Stimulated activated CD8-positive, alpha-beta memory T cell treated with anti-CD3 and anti-CD28 coated beads, Interleukin-15, amount 100 ng/mL, for 1 hour (primary cell): ENCODE data around the gene LRP1-AS.

Experiments used
- DNase-seq: peaks from one replicate; pipeline ENCODE4 v3.0.0-alpha.2; 2020; ENCODE audit warnings: low read depth

LRP1-AS gene

GRCh38 chr12:57097554-57097835 lies 49.9 kb downstream of the LRP1-AS start:
- DNase-seq, result no peak

DNA sequence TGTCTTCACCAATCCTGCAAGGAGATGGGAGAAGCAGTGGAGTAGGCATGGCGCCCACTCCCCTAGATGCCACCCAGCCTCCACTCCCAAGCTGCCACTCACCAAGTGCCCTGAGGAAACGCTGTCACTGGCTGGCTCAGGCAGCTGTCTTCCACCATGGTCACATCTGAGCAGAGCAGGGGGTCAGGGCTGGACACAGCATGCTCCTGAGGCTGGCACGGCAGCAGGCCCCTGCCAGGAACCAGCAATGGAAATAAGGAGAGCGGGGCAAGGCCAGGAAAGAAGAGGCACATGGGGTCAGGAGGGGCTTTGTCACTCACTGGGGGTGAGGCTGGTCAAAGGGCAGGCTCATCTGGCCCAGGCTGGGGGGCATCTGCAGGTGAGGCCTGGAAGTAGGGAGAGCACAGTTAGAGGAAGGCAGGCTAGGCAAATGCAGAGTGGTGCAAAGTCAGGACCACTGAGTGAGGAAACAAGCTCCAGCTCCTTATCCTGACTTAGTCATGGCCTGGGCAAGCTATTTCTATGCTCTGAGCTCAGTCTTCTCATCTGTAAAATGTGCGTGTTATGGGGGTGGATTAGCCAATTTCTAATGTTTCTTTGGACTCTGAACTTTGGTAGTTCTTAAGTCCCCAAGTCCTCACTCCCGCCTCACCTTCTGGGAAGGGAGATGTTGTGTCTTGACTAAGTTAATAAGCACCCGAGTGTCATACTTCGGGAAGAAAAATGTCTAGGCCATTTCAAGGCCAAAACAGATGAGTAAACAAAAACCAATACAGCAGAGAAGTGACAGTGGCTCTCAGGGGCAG lies 50.5 kb downstream of the LRP1-AS start:
- no peak for DNase-seq

DNA sequence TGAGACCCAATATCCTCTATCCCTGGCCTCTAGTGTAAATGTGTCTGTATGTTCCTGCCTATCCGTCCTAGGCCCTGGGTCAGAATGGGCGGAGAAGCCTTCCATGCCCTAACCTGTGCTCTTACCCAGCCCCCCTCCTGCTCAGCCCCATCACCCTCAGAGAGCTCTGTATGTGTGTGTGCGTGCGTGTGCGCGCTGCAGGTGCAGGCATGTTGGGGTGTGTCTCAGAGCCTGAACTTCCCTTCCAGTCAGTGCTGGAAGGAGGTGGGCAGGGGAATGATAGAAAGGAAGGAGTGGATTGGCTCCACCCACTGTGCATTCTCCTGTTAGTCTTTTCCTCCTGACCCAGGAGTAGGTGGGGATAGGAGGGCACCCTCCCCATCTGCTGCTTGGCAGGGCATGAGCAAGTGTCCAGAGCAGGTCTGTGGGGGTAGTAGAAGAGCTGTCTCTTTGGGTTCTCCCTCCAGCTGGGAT lies 51.3 kb downstream of the LRP1-AS start:
- no peak for DNase-seq

- DNase-seq, result no peak
Observed at GRCh38 chr12:57095440-57095839, 52.0 kb downstream of the LRP1-AS start.
